ENCODE results near the gene GABRP.
"Not testable (repeated sequence)": the region's sequence is repeated elsewhere in the genome, so short reads cannot be mapped to it uniquely, and the experiment has no call there.

Gene GABRP

DNA sequence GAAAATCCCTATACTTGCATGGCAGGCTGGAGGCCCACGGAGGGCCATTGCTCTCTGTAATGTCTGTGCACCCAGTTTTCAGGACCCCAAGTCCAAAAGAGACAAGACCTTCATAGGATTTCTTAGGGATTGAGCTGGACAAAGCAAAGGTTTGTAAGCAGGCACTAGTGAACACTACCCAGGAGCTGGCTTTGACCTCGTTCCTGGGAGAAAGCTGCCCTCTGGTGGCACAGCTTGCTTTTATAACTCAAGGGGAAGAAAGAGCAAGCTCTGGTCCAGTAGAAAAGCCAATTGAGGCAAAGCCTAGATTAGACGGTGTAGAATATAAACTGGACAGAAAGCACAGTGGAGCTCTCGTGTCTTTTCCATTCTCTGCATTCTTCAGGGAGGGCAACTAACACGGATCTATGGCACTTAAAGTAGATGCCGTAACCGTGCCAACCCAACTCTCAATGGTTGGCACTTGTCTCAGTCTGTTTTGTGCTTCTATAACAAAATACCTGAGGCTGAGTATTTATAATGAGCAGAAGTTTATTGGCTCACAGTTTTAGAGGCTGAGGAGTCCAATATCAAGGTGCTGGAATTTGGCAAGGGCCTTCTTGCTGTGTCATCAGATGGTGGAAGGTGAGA lies 7.9 kb downstream of the GABRP start:
- no peak for DNase-seq (ENCODE audit: extremely low read depth in 1 of 2, low read depth in 1 of 2)

DNA sequence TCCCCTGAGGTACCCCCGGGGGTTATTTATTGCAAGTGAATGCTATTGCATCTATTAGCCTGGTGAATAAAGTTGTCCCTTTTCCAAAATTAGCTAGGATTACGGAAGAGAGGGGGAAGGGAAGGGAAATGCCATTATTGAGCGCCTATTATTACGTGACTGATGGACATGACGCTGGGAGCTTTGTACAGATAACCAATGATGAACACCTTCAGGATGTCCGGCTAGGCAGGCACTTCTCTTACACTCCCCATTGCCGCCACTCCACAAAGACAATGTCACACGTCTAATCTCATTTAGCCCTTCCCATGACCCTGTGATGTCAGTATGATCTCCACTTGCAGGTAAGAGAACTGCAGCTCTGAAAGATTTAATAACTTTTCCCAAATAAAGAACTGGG lies 9.4 kb downstream of the GABRP start:
- DNase-seq (ENCODE audit: extremely low read depth in 1 of 2, low read depth in 1 of 2) = no peak

DNA sequence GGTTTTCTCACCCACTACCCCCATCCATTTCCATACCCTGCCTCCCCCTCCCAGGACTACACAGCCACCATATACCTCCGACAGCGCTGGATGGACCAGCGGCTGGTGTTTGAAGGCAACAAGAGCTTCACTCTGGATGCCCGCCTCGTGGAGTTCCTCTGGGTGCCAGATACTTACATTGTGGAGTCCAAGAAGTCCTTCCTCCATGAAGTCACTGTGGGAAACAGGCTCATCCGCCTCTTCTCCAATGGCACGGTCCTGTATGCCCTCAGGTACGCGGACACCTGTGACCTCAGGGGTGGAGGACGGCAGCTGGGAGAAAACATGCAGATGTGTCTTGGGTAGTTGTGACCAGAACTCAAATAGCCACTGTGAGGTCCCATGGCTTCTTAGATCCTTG lies 11.6 kb downstream of the GABRP start:
- no peak for DNase-seq (ENCODE audit: extremely low read depth in 1 of 2, low read depth in 1 of 2)

GRCh38 chr5:170805666-170806065 lies 22.1 kb downstream of the GABRP start:
- DNase-seq (ENCODE audit: extremely low read depth in 1 of 2, low read depth in 1 of 2) = no peak

DNA sequence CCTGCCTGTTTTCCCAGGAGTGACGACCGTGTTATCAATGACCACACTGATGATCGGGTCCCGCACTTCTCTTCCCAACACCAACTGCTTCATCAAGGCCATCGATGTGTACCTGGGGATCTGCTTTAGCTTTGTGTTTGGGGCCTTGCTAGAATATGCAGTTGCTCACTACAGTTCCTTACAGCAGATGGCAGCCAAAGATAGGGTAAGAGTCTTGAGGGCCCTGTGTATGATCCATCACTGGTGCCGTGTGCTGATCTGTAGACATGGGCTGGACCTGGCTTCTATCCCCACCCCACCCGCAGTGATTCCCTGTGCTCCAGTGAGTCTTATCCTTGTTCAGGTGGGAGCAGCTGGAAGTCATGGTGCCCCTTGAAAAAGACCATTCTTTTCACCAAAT lies 26.0 kb downstream of the GABRP start:
- no peak for DNase-seq (ENCODE audit: extremely low read depth in 1 of 2, low read depth in 1 of 2)

DNA sequence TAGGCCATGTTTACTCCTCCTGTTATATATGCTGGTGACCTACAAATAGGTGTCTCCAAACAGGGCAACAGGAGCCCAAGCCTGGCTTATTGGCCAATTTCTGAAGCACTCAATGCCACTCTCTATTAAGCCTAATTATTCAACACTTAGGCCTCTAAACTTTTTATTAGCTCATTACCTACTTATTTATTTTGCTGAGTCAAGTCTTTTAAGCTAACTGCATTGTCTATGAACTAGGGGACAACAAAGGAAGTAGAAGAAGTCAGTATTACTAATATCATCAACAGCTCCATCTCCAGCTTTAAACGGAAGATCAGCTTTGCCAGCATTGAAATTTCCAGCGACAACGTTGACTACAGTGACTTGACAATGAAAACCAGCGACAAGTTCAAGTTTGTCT lies 28.2 kb downstream of the GABRP start:
- no peak for DNase-seq (ENCODE audit: extremely low read depth in 1 of 2, low read depth in 1 of 2)

- DNase-seq (ENCODE audit: extremely low read depth in 1 of 2, low read depth in 1 of 2) = no peak
Observed at GRCh38 chr5:170813231-170813630, 29.7 kb downstream of the GABRP start.

DNA sequence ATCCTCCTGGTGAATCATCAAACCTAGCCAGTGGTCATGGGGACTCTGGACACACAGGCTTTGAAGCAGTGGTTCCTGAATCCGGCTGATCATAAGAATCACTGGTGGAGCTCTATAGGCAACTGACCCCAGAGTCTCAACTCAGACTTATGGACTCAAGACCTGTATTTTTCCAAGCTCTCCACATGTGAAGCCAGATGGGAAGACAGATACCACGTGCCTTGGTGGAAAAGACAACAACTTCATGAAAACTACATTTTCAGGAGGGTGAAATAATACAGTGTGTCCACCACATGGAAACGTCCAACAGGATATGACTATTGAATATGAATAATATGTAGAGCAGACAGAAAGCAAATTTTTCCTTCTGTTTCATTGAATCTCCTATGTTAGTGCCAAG lies 33.7 kb downstream of the GABRP start:
- no peak for DNase-seq (ENCODE audit: extremely low read depth in 1 of 2, low read depth in 1 of 2)

GRCh38 chr5:170818232-170818631 lies 34.7 kb downstream of the GABRP start:
- DNase-seq (ENCODE audit: extremely low read depth in 1 of 2, low read depth in 1 of 2) = no peak

- no peak for DNase-seq (ENCODE audit: extremely low read depth in 1 of 2, low read depth in 1 of 2)
Observed at GRCh38 chr5:170819824-170820223, 36.3 kb downstream of the GABRP start.

GRCh38 chr5:170821257-170821800 lies 37.8 kb downstream of the GABRP start:
- no peak for DNase-seq (ENCODE audit: extremely low read depth in 1 of 2, low read depth in 1 of 2)

- DNase-seq (ENCODE audit: extremely low read depth in 1 of 2, low read depth in 1 of 2) = no peak
Observed at GRCh38 chr5:170826117-170826516, 42.6 kb downstream of the GABRP start.

DNA sequence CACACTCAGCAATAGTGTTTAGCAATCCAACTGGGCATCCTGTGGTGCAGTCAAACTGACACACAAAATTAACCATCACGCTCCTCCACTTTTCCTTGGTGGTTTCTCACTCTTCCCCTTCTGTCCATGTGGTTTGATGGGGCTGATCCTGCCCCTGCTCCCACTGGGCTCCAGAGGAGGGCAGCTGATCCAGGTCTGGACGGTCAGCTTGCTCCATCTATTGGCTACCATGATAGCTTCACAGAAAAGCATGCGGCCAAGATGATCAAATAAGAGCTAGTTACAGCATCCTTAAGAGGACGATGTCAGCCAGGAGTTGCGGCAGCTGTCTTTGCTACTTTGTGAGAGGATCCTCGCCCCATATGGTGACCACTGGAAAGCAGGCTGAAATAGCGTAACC lies 48.7 kb downstream of the GABRP start:
- no peak for DNase-seq (ENCODE audit: extremely low read depth in 1 of 2, low read depth in 1 of 2)

GRCh38 chr5:170833981-170834380 lies 50.5 kb downstream of the GABRP start:
- DNase-seq (ENCODE audit: extremely low read depth in 1 of 2, low read depth in 1 of 2) = not testable (repeated sequence)

DNA sequence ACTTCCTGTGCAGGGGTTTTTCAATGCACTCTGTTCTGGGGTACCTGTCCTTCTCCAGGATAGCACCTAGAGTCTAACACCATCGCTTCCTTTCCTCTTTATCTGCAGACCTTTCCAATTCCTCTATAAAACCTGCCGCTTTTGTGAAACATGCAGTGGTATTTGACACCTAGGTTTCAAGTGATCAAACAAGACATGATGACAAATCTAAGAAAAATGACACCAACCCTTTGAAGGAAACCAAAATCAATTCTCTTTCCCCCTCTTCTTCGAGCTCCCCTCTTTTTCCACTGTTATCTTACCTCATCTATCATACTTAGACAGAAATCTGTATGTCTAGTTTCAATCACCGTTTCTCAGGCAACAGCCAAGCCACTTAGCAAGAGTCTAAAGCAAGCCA lies 52.7 kb downstream of the GABRP start:
- no peak for DNase-seq (ENCODE audit: extremely low read depth in 1 of 2, low read depth in 1 of 2)

GRCh38 chr5:170843870-170844269 lies 60.3 kb downstream of the GABRP start:
- DNase-seq (ENCODE audit: extremely low read depth in 1 of 2, low read depth in 1 of 2) = no peak

- no peak for DNase-seq (ENCODE audit: extremely low read depth in 1 of 2, low read depth in 1 of 2)
Observed at GRCh38 chr5:170844651-170845050, 61.1 kb downstream of the GABRP start.

DNA sequence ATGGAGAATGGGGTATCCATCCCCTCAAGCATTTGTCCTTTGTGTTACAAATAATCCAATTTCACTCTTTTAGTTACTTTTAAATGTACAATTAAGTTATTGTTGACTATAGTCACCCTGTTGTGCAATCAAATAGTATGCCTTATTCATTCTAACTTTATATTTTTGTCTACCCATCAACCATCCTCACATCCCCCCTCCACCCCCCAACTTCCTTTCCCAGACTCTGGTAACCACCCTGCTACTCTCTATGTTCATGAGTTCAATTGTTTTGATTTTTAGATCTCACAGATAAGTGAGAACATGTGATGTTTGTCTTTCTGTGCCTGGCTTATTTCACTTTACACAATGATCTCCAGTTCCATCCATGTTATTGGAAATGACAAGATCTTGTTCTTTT lies 62.9 kb downstream of the GABRP start:
- DNase-seq (ENCODE audit: extremely low read depth in 1 of 2, low read depth in 1 of 2) = no peak

DNA sequence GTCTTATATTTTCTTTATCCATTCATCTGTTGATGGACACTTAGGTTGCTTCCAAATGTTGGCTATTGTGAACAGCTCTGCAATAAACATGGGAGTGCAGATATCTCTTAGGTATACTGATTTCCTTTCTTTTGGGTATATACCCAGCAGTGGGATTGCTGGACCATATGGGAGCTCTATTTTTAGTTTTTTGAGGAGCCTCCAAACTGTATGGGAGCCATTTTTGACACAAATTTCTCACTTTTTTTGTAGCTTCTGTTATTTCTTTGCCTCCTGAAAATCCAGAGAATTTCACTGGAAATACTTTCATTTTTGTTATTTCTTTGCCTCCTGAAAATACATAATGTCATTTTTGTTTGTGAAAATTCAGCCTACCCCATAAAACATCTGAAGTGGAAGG lies 63.3 kb downstream of the GABRP start:
- DNase-seq (ENCODE audit: extremely low read depth in 1 of 2, low read depth in 1 of 2) = no peak

- DNase-seq (ENCODE audit: extremely low read depth in 1 of 2, low read depth in 1 of 2) = no peak
Observed at GRCh38 chr5:170848033-170848432, 64.5 kb downstream of the GABRP start.

GRCh38 chr5:170849374-170849773 lies 65.8 kb downstream of the GABRP start:
- no peak for DNase-seq (ENCODE audit: extremely low read depth in 1 of 2, low read depth in 1 of 2)

GRCh38 chr5:170854566-170854965 lies 71.0 kb downstream of the GABRP start:
- DNase-seq (ENCODE audit: extremely low read depth in 1 of 2, low read depth in 1 of 2) = no peak

GRCh38 chr5:170857066-170857465 lies 73.5 kb downstream of the GABRP start:
- no peak for DNase-seq (ENCODE audit: extremely low read depth in 1 of 2, low read depth in 1 of 2)
